SK-N-MC (cell line): Measurements from ENCODE around the gene FRMD3.

Source experiments
- EZH2 ChIP-seq: fragments of 200-600 bp; sonication (generic); IDR thresholded peaks from one replicate; pipeline ENCODE4 v1.6.1; 2017; ENCODE audit warnings: antibody characterized with exemption
- POLR2AphosphoS5 ChIP-seq: IDR thresholded peaks from 2 replicates; pipeline ENCODE4 v1.6.1; 2012; ENCODE audit warnings: mild to moderate bottlenecking, low read depth, low read length, borderline replicate concordance

DNA sequence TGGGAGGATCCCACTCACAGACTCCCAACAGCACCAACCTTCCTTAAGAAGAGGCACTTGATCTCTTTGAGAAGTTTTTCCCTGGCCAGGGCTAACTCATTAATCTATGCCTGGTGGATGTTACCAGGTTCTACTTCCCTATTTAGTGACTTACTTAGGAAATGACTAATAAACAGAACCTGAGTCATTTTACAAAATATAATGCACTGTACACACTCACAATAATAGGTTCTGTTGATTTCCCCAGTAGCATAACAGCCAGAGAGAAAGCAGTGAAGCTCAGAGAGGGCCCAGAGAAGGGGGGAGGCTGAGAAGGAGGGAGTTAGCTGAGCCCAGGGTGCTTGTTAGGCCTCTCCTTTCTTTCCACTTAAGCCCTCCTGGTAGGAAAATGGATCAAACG is 27.1 kb downstream of the FRMD3 start:
- no peak for TF ChIP-seq POLR2AphosphoS5
- TF ChIP-seq EZH2: no peak
